GM12872 (cell line): ENCODE measurements around the gene VTN.

Experiments
- TF ChIP-seq, protein P1 (sequence below): IDR thresholded peaks from 3 replicates; pipeline ENCODE4 v1.5.1; 2011; ENCODE audit warnings: low read depth, mild to moderate bottlenecking, low read length, moderate library complexity; ENCODE audit not compliant: insufficient read depth

The VTN gene

GRCh38 chr17:28399808-28400207 lies 29.7 kb upstream of the VTN start:
- TF ChIP-seq, protein P1, sequence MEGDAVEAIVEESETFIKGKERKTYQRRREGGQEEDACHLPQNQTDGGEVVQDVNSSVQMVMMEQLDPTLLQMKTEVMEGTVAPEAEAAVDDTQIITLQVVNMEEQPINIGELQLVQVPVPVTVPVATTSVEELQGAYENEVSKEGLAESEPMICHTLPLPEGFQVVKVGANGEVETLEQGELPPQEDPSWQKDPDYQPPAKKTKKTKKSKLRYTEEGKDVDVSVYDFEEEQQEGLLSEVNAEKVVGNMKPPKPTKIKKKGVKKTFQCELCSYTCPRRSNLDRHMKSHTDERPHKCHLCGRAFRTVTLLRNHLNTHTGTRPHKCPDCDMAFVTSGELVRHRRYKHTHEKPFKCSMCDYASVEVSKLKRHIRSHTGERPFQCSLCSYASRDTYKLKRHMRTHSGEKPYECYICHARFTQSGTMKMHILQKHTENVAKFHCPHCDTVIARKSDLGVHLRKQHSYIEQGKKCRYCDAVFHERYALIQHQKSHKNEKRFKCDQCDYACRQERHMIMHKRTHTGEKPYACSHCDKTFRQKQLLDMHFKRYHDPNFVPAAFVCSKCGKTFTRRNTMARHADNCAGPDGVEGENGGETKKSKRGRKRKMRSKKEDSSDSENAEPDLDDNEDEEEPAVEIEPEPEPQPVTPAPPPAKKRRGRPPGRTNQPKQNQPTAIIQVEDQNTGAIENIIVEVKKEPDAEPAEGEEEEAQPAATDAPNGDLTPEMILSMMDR, result no peak

GRCh38 chr17:28398280-28398981 lies 28.3 kb upstream of the VTN start:
- TF ChIP-seq, protein P1, result no peak

GRCh38 chr17:28397687-28398279 lies 27.7 kb upstream of the VTN start:
- TF ChIP-seq, protein P1, result no peak

DNA sequence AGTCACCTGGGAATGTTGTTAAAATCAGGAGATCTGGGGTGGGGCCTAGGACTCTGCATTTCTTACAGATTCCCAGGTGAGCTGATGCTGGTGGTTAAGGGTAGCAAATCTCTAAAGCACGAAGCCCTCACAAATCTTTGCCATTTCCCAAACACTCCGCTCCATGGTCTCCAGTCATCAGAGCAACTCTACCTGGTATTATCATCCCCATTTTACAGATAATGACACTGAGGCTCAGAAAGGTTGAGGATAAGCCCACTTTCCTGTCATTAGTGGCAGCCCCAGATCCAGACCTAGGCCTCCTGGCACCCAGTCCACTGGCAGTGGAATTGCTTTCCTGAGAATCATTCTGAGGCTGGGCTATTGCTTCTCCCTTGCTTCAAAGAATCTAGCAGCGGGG lies 27.2 kb upstream of the VTN start:
- TF ChIP-seq, protein P1, result no peak

DNA sequence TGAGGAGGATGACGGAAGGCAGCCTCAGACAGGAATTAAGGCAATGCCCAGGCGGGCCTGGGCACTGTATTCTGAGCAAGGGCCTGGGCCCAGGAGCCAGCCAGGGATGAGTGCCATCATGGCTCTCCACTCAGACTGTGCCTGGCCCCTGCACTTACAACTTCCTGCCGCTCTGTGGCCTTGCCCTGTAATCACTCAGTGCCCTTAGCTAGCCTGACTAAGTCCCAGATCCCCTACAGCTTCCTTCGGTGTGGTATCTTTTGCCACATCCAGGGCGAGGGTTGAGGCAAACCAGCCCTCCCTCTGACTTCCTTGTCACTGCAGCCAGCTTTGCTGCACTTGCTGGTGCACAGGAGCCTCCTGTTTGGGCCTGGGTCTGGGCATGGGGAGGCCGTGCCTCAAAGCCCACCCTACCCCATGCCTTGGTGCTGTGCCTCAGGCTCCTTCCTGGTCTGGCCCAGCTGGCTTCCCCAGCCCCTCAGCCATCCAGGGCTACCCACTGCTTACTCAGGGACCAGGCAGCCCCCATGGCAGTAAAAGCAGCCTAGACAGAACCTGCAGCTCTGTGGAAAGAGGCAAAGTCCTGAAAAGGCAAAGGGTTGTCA lies 26.6 kb upstream of the VTN start:
- TF ChIP-seq, protein P1, result no peak

GRCh38 chr17:28395968-28396367 lies 25.9 kb upstream of the VTN start:
- TF ChIP-seq, protein P1, result no peak

DNA sequence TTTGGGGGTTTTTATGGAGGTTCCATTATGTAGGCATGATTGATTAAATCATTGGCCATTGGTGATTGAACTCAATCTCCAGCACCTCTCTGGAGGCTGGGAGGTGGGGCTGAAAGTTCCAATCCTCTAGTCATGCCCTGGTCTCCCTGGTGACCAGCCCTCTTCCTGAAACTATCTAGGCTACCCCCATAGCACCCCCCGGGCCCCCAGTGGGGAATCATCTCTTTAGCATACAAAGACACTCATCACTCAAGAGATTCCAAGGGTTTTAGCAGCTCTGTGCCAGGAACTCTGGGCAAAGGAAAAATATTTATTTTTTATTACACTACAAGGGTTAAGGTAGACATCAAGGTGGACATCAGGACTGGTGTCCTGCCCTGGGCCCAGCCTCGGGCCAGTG lies 25.3 kb upstream of the VTN start:
- TF ChIP-seq, protein P1, result no peak
